MM.1S (cell line): ENCODE results near the gene ZHX3.

ENCODE experiments used
- DNase-seq: peaks from one replicate; pipeline ENCODE4 v3.0.0-alpha.2; 2015
- H2AFZ ChIP-seq: fragments of 300-600 bp; sonication (generic); 2 replicates; pipeline ENCODE4 v1.6.0; 2016; ENCODE audit warnings: antibody characterized with exemption, low read length
- H3F3A ChIP-seq: fragments of 300-600 bp; sonication (generic); 2 replicates; pipeline ENCODE4 v1.6.1; 2016; ENCODE audit warnings: mild to moderate bottlenecking, antibody characterized with exemption, low read length, moderate library complexity, mixed read lengths; ENCODE audit not compliant: insufficient read depth
- H3K27ac ChIP-seq: fragments of 300-600 bp; sonication (generic); 2 replicates; pipeline ENCODE4 v1.5.1; 2016; ENCODE audit warnings: mild to moderate bottlenecking, low read length
- H3K27me3 ChIP-seq: fragments of 300-600 bp; sonication (generic); replicated peaks from 2 replicates; pipeline ENCODE4 v1.6.0; 2016; ENCODE audit warnings: low read length; ENCODE audit not compliant: insufficient read depth
- H3K36me3 ChIP-seq: fragments of 300-600 bp; sonication (generic); replicated peaks from 2 replicates; pipeline ENCODE4 v1.6.1; 2016; ENCODE audit warnings: mild to moderate bottlenecking, low read length, mixed read lengths; ENCODE audit not compliant: insufficient read depth
- H3K4me1 ChIP-seq: fragments of 300-600 bp; sonication (generic); 2 replicates; pipeline ENCODE4 v1.6.1; 2016; ENCODE audit warnings: low read length, mixed read lengths
- H3K4me2 ChIP-seq: fragments of 300-600 bp; sonication (generic); 2 replicates; pipeline ENCODE4 v1.6.0; 2016; ENCODE audit warnings: low read depth, low read length
- H3K4me3 ChIP-seq: fragments of 300-600 bp; sonication (generic); 2 replicates; pipeline ENCODE4 v1.5.1; 2016; ENCODE audit warnings: low read length, mixed read lengths
- H3K79me2 ChIP-seq: fragments of 300-600 bp; sonication (generic); 2 replicates; pipeline ENCODE4 v1.6.1; 2016; ENCODE audit warnings: mixed run types, low read length, mixed read lengths
- H3K9ac ChIP-seq: fragments of 300-600 bp; sonication (generic); 2 replicates; pipeline ENCODE4 v1.6.1; 2016; ENCODE audit warnings: low read length, mixed read lengths
- H3K9me2 ChIP-seq: fragments of 300-600 bp; sonication (generic); replicated peaks from 2 replicates; pipeline ENCODE4 v1.6.1; 2016; ENCODE audit warnings: mild to moderate bottlenecking, low read length, mixed read lengths; ENCODE audit not compliant: insufficient read depth
- H3K9me3 ChIP-seq: fragments of 300-600 bp; sonication (generic); replicated peaks from 2 replicates; pipeline ENCODE4 v1.6.1; 2016; ENCODE audit warnings: mild to moderate bottlenecking, low read length, mixed read lengths; ENCODE audit not compliant: insufficient read depth
- H4K20me1 ChIP-seq: fragments of 300-600 bp; sonication (generic); 2 replicates; pipeline ENCODE4 v1.6.1; 2016; ENCODE audit warnings: mild to moderate bottlenecking, low read length, moderate library complexity, mixed read lengths; ENCODE audit not compliant: insufficient read depth
- CTCF ChIP-seq: fragments of 300-600 bp; sonication (generic); IDR thresholded peaks from 2 replicates; pipeline ENCODE4 v1.5.1; 2016; ENCODE audit warnings: antibody characterized with exemption, low read length, mixed read lengths
- EZH2 ChIP-seq: fragments of 300-600 bp; sonication (generic); optimal IDR thresholded peaks from 2 replicates; pipeline ENCODE3; 2017; ENCODE audit warnings: low read depth, mild to moderate bottlenecking, antibody characterized with exemption, low read length, mixed read lengths
- EZH2phosphoT487 ChIP-seq: fragments of 300-600 bp; sonication (generic); IDR thresholded peaks from 2 replicates; pipeline ENCODE4 v1.6.1; 2018; ENCODE audit warnings: antibody characterized with exemption, low read length

Gene ZHX3

DNA sequence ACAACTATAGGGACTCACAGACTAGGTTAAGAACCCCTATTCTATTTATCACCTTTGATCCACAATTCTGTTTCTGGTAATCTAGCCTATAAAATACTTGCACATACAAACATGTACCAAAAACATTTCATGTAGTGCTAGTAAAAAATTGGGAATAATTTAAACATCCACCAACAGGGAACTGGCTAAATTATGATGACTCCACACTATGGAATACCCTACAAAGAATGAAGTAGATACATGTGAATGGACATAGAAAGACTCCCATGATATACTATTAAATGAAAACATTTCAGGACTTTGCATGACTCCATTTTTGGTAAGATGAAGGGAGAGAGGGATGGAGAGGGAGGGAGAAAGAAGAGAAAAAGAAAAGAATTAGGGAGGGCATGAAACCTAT, 58.2 kb downstream of the ZHX3 start:
- Histone ChIP-seq H3K4me3 (no peak overlapping the region), H3K27ac (no peak overlapping the region), H3K9me2 (no peaks in the 10 kb centered on the region), H3K79me2 (no peaks in the 10 kb centered on the region), H3K27me3 (no peaks in the 10 kb centered on the region), H3K9ac (no peak overlapping the region), H3K4me1 (no peaks in the 10 kb centered on the region), H3K9me3 (no peaks in the 10 kb centered on the region), H3K36me3 (no peaks in the 10 kb centered on the region), H2AFZ (no peak overlapping the region), H3F3A (no peaks in the 10 kb centered on the region), H4K20me1 (no peaks in the 10 kb centered on the region), H3K4me2 (no peak overlapping the region)
- no peak for TF ChIP-seq EZH2
- TF ChIP-seq CTCF: no peak
- no peak for TF ChIP-seq EZH2phosphoT487
- no peak for DNase-seq

DNA sequence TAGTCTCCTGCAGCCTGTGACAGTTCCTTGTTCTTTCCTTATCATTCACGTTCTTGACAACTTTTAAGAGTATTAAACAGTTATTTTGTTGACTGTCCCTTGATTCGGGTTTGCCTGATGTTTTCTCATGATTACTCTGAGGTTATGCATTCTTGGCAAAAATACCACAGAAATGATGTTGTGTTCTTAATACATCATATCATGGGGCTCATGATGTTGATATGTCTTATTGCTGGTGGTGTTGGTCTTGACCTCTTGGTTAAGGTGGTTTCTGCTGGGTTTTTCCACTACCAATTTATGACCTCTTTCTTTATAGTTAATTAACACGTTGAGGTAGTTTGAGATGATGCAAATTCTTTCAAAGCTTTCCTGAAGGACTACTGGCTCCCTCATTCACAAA, 59.1 kb downstream of the ZHX3 start:
- Histone ChIP-seq H3K9ac (no peak overlapping the region), H4K20me1 (no peaks in the 10 kb centered on the region), H3K4me2 (no peak overlapping the region), H3K9me3 (no peaks in the 10 kb centered on the region), H3K27ac (no peak overlapping the region), H3K79me2 (no peaks in the 10 kb centered on the region), H3K4me3 (no peak overlapping the region), H3K4me1 (no peaks in the 10 kb centered on the region), H3K9me2 (no peaks in the 10 kb centered on the region), H2AFZ (no peak overlapping the region), H3K27me3 (no peaks in the 10 kb centered on the region), H3K36me3 (no peaks in the 10 kb centered on the region), H3F3A (no peaks in the 10 kb centered on the region)
- DNase-seq: no peak
- TF ChIP-seq EZH2phosphoT487 (no peak), CTCF (no peak), EZH2 (no peak)

GRCh38 chr20:41256516-41256915, 61.0 kb downstream of the ZHX3 start:
- H3F3A ChIP-seq: no peaks in the 10 kb centered on the region
- H3K4me3 ChIP-seq: no peak overlapping the region
- no peaks in the 10 kb centered on the region for H3K36me3 ChIP-seq
- no peaks in the 10 kb centered on the region for H4K20me1 ChIP-seq
- no peaks in the 10 kb centered on the region for H3K27me3 ChIP-seq
- no peaks in the 10 kb centered on the region for H3K4me1 ChIP-seq
- H3K27ac ChIP-seq: no peak overlapping the region
- no peaks in the 10 kb centered on the region for H3K9me3 ChIP-seq
- H3K9me2 ChIP-seq: no peaks in the 10 kb centered on the region
- no peak overlapping the region for H3K9ac ChIP-seq
- DNase-seq: no peak
- no peaks in the 10 kb centered on the region for H3K79me2 ChIP-seq
- no peak overlapping the region for H3K4me2 ChIP-seq
- no peak for TF ChIP-seq CTCF
- no peak for TF ChIP-seq EZH2phosphoT487
- TF ChIP-seq EZH2: no peak
- no peak overlapping the region for H2AFZ ChIP-seq

DNA sequence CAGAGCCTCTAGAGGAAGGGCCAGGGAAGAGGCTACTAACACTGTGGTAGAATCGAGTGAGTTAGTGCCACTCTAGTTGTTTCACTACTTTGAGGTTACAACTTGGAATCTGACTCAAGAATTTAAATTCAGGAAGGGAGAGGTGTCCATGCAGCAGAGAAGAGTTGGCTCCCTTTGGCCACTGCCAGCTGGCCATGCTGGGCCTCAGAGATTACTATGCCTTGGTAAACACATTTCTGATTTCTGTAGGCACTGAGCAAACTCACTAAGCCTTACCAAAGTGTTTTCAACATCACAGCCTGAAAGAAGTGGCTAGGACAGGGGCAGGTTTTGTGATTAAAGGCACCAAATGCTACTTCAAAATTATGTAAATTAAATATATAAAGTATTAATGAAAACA, 61.9 kb downstream of the ZHX3 start:
- Histone ChIP-seq H3K27ac (no peak overlapping the region), H3F3A (no peaks in the 10 kb centered on the region), H3K27me3 (no peaks in the 10 kb centered on the region), H2AFZ (no peak overlapping the region), H3K4me2 (no peak overlapping the region), H3K9me2 (no peaks in the 10 kb centered on the region), H3K9me3 (no peaks in the 10 kb centered on the region), H3K79me2 (no peaks in the 10 kb centered on the region), H3K36me3 (no peaks in the 10 kb centered on the region), H3K9ac (no peak overlapping the region), H4K20me1 (no peaks in the 10 kb centered on the region), H3K4me3 (no peak overlapping the region), H3K4me1 (no peaks in the 10 kb centered on the region)
- TF ChIP-seq EZH2phosphoT487 (no peak), EZH2 (no peak), CTCF (no peak)
- no peak for DNase-seq
